Neural cell (in vitro differentiated cells): ENCODE data around the gene P2RX1. TPM values are rescaled to one million over a fixed set of nuclear protein-coding genes. Genes with fewer than 3 reads are reported as not detected.

Source experiments
- H2AFZ ChIP-seq: fragments of 200-600, 300-800 bp; sonication (generic), shearing (Covaris generic); 2 replicates; pipeline ENCODE4 v1.6.0; 2014; ENCODE audit warnings: low read depth, mild to moderate bottlenecking, antibody characterized with exemption, low read length, moderate library complexity
- H3F3A ChIP-seq: fragments of 200-600 bp; shearing (Covaris generic); 2 replicates; pipeline ENCODE4 v1.6.1; 2016; ENCODE audit warnings: mild to moderate bottlenecking, moderate library complexity, mixed read lengths, antibody characterized with exemption, low read length; ENCODE audit not compliant: insufficient read depth, poor library complexity, severe bottlenecking
- H3K27ac ChIP-seq: fragments of 200-600, 300-800 bp; sonication (generic), shearing (Covaris generic); 2 replicates; pipeline ENCODE4 v1.5.1; 2014; ENCODE audit warnings: mild to moderate bottlenecking, low read length, moderate library complexity
- H3K27me3 ChIP-seq: fragments of 300-800, 200-600 bp; sonication (generic), shearing (Covaris generic); 2 replicates; pipeline ENCODE4 v1.6.0; 2014; ENCODE audit warnings: mild to moderate bottlenecking, low read depth, low read length, moderate library complexity; ENCODE audit not compliant: insufficient read depth
- H3K36me3 ChIP-seq: fragments of 300-800, 200-600 bp; sonication (generic), shearing (Covaris generic); 2 replicates; pipeline ENCODE4 v1.5.1; 2014; ENCODE audit warnings: mild to moderate bottlenecking, antibody characterized with exemption, low read length, moderate library complexity; ENCODE audit not compliant: insufficient read depth
- H3K4me2 ChIP-seq: fragments of 300-800, 200-600 bp; sonication (generic), shearing (Covaris generic); 2 replicates; pipeline ENCODE4 v1.6.0; 2014; ENCODE audit warnings: mild to moderate bottlenecking, low read length
- H3K4me3 ChIP-seq: fragments of 300-800, 200-600 bp; sonication (generic), shearing (Covaris generic); 2 replicates; pipeline ENCODE4 v1.5.1; 2014; ENCODE audit warnings: mild to moderate bottlenecking, low read length, moderate library complexity
- H3K79me2 ChIP-seq: fragments of 200-600 bp; shearing (Covaris generic); replicated peaks from 2 replicates; pipeline ENCODE4 v1.6.0; 2014; ENCODE audit warnings: mild to moderate bottlenecking, low read length, moderate library complexity; ENCODE audit not compliant: insufficient read depth
- H3K9ac ChIP-seq: fragments of 300-800, 200-600 bp; sonication (generic), shearing (Covaris generic); 2 replicates; pipeline ENCODE4 v1.6.1; 2016; ENCODE audit warnings: mild to moderate bottlenecking, low read length, mixed read lengths
- H3K9me2 ChIP-seq: fragments of 200-600 bp; shearing (Covaris generic); 2 replicates; pipeline ENCODE4 v1.6.1; 2016; ENCODE audit warnings: mild to moderate bottlenecking, low read length, mixed read lengths; ENCODE audit not compliant: insufficient read depth
- H3K9me3 ChIP-seq: fragments of 200-600, 300-800 bp; sonication (generic), shearing (Covaris generic); 2 replicates; pipeline ENCODE4 v1.6.1; 2016; ENCODE audit warnings: mild to moderate bottlenecking, mixed run types, low read length, moderate library complexity, mixed read lengths
- H4K20me1 ChIP-seq: fragments of 200-600 bp; shearing (Covaris generic); 2 replicates; pipeline ENCODE4 v1.6.1; 2016; ENCODE audit warnings: mild to moderate bottlenecking, mixed run types; ENCODE audit not compliant: insufficient read depth
- CTCF ChIP-seq: fragments of 450-650 bp; IDR thresholded peaks from 2 replicates; pipeline ENCODE4 v1.5.1; 2014; ENCODE audit warnings: antibody characterized with exemption, mild to moderate bottlenecking, moderate library complexity; ENCODE audit not compliant: poor library complexity, severe bottlenecking
- EP300 ChIP-seq: fragments of 450-650 bp; conservative IDR thresholded peaks from 2 replicates; pipeline ENCODE4 v1.6.1; 2014; ENCODE audit warnings: antibody characterized with exemption, mild to moderate bottlenecking, moderate library complexity; ENCODE audit not compliant: poor library complexity, severe bottlenecking
- MXI1 ChIP-seq: fragments of 450-650 bp; conservative IDR thresholded peaks from 2 replicates; pipeline ENCODE4 v1.6.1; 2014; ENCODE audit warnings: antibody characterized with exemption, mild to moderate bottlenecking; ENCODE audit not compliant: poor library complexity, severe bottlenecking
- POLR2AphosphoS5 ChIP-seq: IDR thresholded peaks from 2 replicates; pipeline ENCODE4 v1.6.1; 2012
- RAD21 ChIP-seq: fragments of 450-650 bp; conservative IDR thresholded peaks from 2 replicates; pipeline ENCODE4 v1.6.1; 2014; ENCODE audit warnings: antibody characterized with exemption, mild to moderate bottlenecking, moderate library complexity
- REST ChIP-seq: IDR thresholded peaks from 2 replicates; pipeline ENCODE4 v1.6.1; 2012; ENCODE audit warnings: borderline replicate concordance
- polyA plus RNA-seq: library from polyadenylated mRNA; depleted of rRNA; stranded (reverse); fragments of >200 nt; gene quantifications from 2 replicates; pipeline ENCODE4 v1.2.3, GENCODE V29; 2014

P2RX1 gene
- polyA plus RNA-seq, 1 donor from 2014 or later: not detected

GRCh38 chr17:3903881-3904290 is 12.4 kb downstream of the P2RX1 start (continued):
- TF ChIP-seq CTCF: no peak

GRCh38 chr17:3903051-3903825 is 13.0 kb downstream of the P2RX1 start:
- Histone ChIP-seq H3K9me3 (no peaks in the 10 kb centered on the region), H3K9me2 (no peaks in the 10 kb centered on the region), H3K27ac (no peak overlapping the region), H3K9ac (no peak overlapping the region), H3F3A (no peaks in the 10 kb centered on the region), H3K79me2 (no peaks in the 10 kb centered on the region), H2AFZ (no peak overlapping the region), H3K36me3 (no peaks in the 10 kb centered on the region), H3K4me2 (no peak overlapping the region), H3K27me3 (no peaks in the 10 kb centered on the region), H4K20me1 (no peaks in the 10 kb centered on the region), H3K4me3 (no peak overlapping the region)
- TF ChIP-seq RAD21: no peak

- Histone ChIP-seq H2AFZ (no peak overlapping the region), H3K9me3 (no peaks in the 10 kb centered on the region), H3K9ac (no peak overlapping the region), H3K36me3 (no peaks in the 10 kb centered on the region), H3F3A (no peaks in the 10 kb centered on the region), H3K4me3 (no peak overlapping the region), H3K27me3 (no peaks in the 10 kb centered on the region), H3K4me2 (no peak overlapping the region), H3K27ac (no peak overlapping the region), H4K20me1 (no peaks in the 10 kb centered on the region), H3K79me2 (no peaks in the 10 kb centered on the region), H3K9me2 (no peaks in the 10 kb centered on the region)
- TF ChIP-seq REST: no peak
- no peak for TF ChIP-seq RAD21
- no peak for TF ChIP-seq CTCF
- no peak for TF ChIP-seq EP300
- no peak for TF ChIP-seq POLR2AphosphoS5
- no peak for TF ChIP-seq MXI1
Measured at GRCh38 chr17:3900646-3901045, 15.6 kb downstream of the P2RX1 start.
